ENCODE results near the gene NCAPH2. TPM values are rescaled to one million over a fixed set of nuclear protein-coding genes. Genes with fewer than 3 reads are reported as not detected.

Gene NCAPH2
- total and polyA plus RNA-seq, 12 donors = 13.8 to 90.5 (median 32.6) TPM

- TF ChIP-seq CTCF (IDR thresholded peaks at IDR 0.05) (no peak), POLR2A (IDR thresholded peaks at IDR 0.05) (no peak)
- Histone ChIP-seq H3K27me3 (peaks cover 11% of the 10 kb centered on the region), H3K36me3 (replicated peaks in 1 of 2) (no peaks in the 10 kb centered on the region), H3K27ac (no peak overlapping the region), H3K9me3 (replicated peaks in 1 of 3) (no peaks in the 10 kb centered on the region), H3K4me1 (replicated peaks in 1 of 2) (no peaks in the 10 kb centered on the region), H3K4me3 (no peak overlapping the region)
- no peak for DNase-seq
- 82 to 90% (median 84%) methylated on average over 16 to 23 of the region's 23 CpGs for WGBS, 4 donors
- intact Hi-C loops (cut with DNase I) = no loop called here
Observed at GRCh38 chr22:50487290-50488005, 20.6 kb upstream of the NCAPH2 start.

- no peaks in the 10 kb centered on the region for H3K9me3 ChIP-seq (replicated peaks in 1 of 3)
- TF ChIP-seq POLR2A (IDR thresholded peaks at IDR 0.05) (no peak), CTCF (IDR thresholded peaks at IDR 0.05) (no peak)
- WGBS, 4 donors = 0 to 90% (median 81%) methylated on average over 1 to 14 of the region's 18 CpGs
- no peak for DNase-seq
- H3K4me1 ChIP-seq (replicated peaks in 1 of 2) = no peaks in the 10 kb centered on the region
- no peak overlapping the region for H3K4me3 ChIP-seq
- no peak overlapping the region for H3K27ac ChIP-seq
- intact Hi-C loops (cut with DNase I) = no loop called here
- H3K36me3 ChIP-seq (replicated peaks in 1 of 2) = no peaks in the 10 kb centered on the region
- H3K27me3 ChIP-seq = peaks cover 4% of the 10 kb centered on the region
Observed at GRCh38 chr22:50488006-50488677, 19.9 kb upstream of the NCAPH2 start.

GRCh38 chr22:50488886-50489285, 19.1 kb upstream of the NCAPH2 start:
- Histone ChIP-seq H3K4me1 (replicated peaks in 1 of 2) (no peaks in the 10 kb centered on the region), H3K4me3 (no peak overlapping the region), H3K36me3 (replicated peaks in 1 of 2) (no peaks in the 10 kb centered on the region), H3K9me3 (replicated peaks in 1 of 3) (no peaks in the 10 kb centered on the region), H3K27me3 (no peaks in the 10 kb centered on the region), H3K27ac (no peak overlapping the region)
- 68 to 77% (median 75%) methylated on average over 16 to 19 of the region's 19 CpGs for WGBS, 4 donors
- TF ChIP-seq POLR2A (IDR thresholded peaks at IDR 0.05) = no peak
- no peak for TF ChIP-seq CTCF (IDR thresholded peaks at IDR 0.05)
- no peak for DNase-seq
- intact Hi-C loops (cut with DNase I) = no loop called here

- WGBS, 4 donors = 62 to 83% (median 74%) methylated on average over 4 to 31 of the region's 31 CpGs
- TF ChIP-seq CTCF (IDR thresholded peaks at IDR 0.05) = no peak
- TF ChIP-seq POLR2A (IDR thresholded peaks at IDR 0.05) = no peak
- H3K36me3 ChIP-seq (replicated peaks in 1 of 2) = no peaks in the 10 kb centered on the region
- intact Hi-C loops (cut with DNase I) = no loop called here
- H3K4me3 ChIP-seq = no peak overlapping the region
- DNase-seq = no peak
- no peaks in the 10 kb centered on the region for H3K27me3 ChIP-seq
- no peak overlapping the region for H3K27ac ChIP-seq
- H3K4me1 ChIP-seq (replicated peaks in 1 of 2) = no peaks in the 10 kb centered on the region
- H3K9me3 ChIP-seq (replicated peaks in 1 of 3) = no peaks in the 10 kb centered on the region
Observed at GRCh38 chr22:50489363-50490243, 18.4 kb upstream of the NCAPH2 start.
